ENCODE results near the gene TMEM62.

TMEM62 gene

GRCh38 chr15:43204016-43204901 lies 70.9 kb downstream of the TMEM62 start:
- TF ChIP-seq CTCF (IDR thresholded peaks at IDR 0.05; ENCODE audit: low read depth, low read length), result peak; percentile 83
- no peak for TF ChIP-seq POLR2A (IDR thresholded peaks at IDR 0.05; ENCODE audit: extremely low read depth, insufficient read length)
- TF ChIP-seq MAX (IDR thresholded peaks at IDR 0.05; ENCODE audit: low read depth, low read length), result no peak
- TF ChIP-seq MYC (IDR thresholded peaks at IDR 0.05; ENCODE audit: low read depth, low read length), result 0 out of 2 replicates have a peak, but pooled peaks have one; percentile 33
- DNase-seq (ENCODE audit: low read depth), result peak; percentile 56
- no peak overlapping the region for H3K4me3 ChIP-seq (ENCODE audit: low read depth, low read length)

- TF ChIP-seq MYC (IDR thresholded peaks at IDR 0.05; ENCODE audit: low read depth, low read length) (no peak), CTCF (IDR thresholded peaks at IDR 0.05; ENCODE audit: low read depth, low read length) (no peak), MAX (IDR thresholded peaks at IDR 0.05; ENCODE audit: low read depth, low read length) (no peak), POLR2A (IDR thresholded peaks at IDR 0.05; ENCODE audit: extremely low read depth, insufficient read length) (no peak)
- H3K4me3 ChIP-seq (ENCODE audit: low read depth, low read length), result no peak overlapping the region
These were observed 72.7 kb downstream of the TMEM62 start for GRCh38 chr15:43206054-43206453.

GRCh38 chr15:43207024-43207423 lies 73.6 kb downstream of the TMEM62 start:
- DNase-seq (ENCODE audit: low read depth), result no peak
- H3K4me3 ChIP-seq (ENCODE audit: low read depth, low read length), result no peak overlapping the region
- TF ChIP-seq CTCF (IDR thresholded peaks at IDR 0.05; ENCODE audit: low read depth, low read length), result no peak
- TF ChIP-seq MAX (IDR thresholded peaks at IDR 0.05; ENCODE audit: low read depth, low read length), result no peak
- TF ChIP-seq POLR2A (IDR thresholded peaks at IDR 0.05; ENCODE audit: extremely low read depth, insufficient read length), result no peak

More at GRCh38 chr15:43206054-43206453, 72.7 kb downstream of the TMEM62 start:
- no peak for DNase-seq (ENCODE audit: low read depth)

- no peak for DNase-seq (ENCODE audit: low read depth)
- no peak for TF ChIP-seq MYC (IDR thresholded peaks at IDR 0.05; ENCODE audit: low read depth, low read length)
- H3K4me3 ChIP-seq (ENCODE audit: low read depth, low read length), result no peak overlapping the region
These were observed 74.9 kb downstream of the TMEM62 start for GRCh38 chr15:43208052-43209002.

- TF ChIP-seq MAX (IDR thresholded peaks at IDR 0.05; ENCODE audit: low read depth, low read length), result no peak
- TF ChIP-seq CTCF (IDR thresholded peaks at IDR 0.05; ENCODE audit: low read depth, low read length), result peak; percentile 15
- DNase-seq (ENCODE audit: low read depth), result peak; percentile 54
- H3K4me3 ChIP-seq (ENCODE audit: low read depth, low read length), result no peak overlapping the region
These were observed 75.9 kb downstream of the TMEM62 start for GRCh38 chr15:43209059-43209824.

All from NB4 (cell line).